HG02759 (cell line): ENCODE results near the gene BPIFB3.

Experiments used
- ATAC-seq: cut with Tn5 transposase; IDR thresholded peaks from one replicate; pipeline ENCODE4 v1.9.1; 2021; ENCODE audit warnings: mild to moderate bottlenecking, moderate library complexity; ENCODE audit not compliant: unreplicated experiment

The BPIFB3 gene

DNA sequence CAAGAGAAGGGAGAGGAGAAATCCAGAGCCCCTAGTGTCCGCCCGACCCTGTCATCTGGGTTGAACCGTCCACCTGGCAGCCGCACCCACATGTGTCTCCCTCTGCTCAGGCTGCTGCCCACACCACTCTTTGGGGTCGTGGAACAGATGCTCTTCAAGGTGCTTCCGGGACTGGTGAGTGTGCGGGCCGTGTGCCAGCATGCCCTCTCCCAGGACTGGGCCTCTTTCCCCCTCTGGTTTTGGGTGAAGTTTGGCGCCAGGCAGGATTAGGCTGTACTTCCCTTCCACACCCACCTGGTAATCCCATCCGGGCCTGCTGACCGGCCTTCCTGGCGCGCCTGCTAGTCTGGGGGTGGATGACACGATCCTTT is 7.9 kb downstream of the BPIFB3 start:
- no peak for ATAC-seq

DNA sequence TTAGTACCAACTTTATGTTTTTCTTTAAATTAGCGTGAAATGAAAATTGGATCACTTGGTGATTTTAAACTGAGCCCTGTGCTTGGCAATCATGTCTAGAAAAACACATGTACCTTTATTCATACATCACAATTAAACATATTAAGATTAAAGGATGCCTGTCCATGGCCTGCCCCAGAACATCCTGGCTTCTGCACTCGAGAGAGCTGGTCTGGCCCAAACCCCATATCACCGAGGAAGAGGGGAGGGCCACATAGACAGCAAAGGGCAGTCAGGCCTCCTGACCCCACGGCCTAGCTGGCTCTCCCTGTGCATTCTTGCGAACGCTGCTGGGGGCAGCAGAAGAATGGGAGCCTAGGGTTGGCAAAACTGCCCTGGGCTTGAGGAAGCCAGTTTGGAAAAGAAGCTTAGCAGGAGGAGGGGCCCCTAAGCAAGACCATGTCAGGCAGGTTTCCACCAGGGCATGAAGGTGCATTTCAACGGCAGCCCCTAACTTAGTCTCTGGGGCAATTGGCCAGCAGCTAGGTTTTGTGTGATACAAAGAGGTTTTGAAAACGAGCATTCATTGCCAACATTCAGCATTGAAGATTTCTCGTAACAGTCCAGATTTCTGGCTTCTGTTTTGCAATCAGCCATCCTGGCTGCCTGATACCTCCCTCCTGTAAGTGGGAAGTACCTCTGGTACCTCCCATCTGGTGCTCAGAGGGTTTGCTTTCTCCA is 8.6 kb downstream of the BPIFB3 start:
- no peak for ATAC-seq

GRCh38 chr20:33062825-33063149 is 9.1 kb downstream of the BPIFB3 start:
- no peak for ATAC-seq

- ATAC-seq, result no peak
These were observed 9.6 kb downstream of the BPIFB3 start for GRCh38 chr20:33063271-33063670.

DNA sequence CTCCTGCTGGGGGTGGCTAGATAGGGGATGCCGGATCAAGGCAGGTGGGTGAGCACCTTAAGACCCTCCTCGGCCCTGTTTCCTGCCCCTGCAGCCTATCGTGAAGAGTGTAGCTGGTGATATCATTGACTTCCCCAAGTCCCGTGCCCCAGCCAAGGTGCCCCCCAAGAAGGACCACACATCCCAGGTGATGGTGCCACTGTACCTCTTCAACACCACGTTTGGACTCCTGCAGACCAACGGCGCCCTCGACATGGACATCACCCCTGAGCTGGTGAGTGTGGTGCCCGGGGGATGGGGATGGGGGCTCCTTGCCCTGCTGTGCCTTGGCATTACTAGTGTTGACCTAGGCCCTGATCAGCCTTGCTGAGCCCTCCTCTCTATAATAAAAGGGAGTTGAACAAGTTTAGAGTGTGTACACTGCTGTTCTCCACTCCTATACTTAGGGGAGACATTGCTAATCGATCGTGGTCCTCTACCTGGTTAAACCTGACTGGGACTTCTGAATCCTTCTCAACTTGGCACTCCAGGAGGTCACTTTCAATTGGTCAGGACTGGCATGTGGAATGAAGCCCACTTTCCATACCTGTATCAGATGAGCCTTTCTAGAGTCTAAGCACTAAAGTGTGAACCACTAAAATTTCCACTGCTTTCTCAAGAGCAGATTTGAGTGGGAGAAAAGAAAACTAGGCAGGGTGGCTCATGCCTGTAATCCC is 11.0 kb downstream of the BPIFB3 start:
- ATAC-seq, result no peak

DNA sequence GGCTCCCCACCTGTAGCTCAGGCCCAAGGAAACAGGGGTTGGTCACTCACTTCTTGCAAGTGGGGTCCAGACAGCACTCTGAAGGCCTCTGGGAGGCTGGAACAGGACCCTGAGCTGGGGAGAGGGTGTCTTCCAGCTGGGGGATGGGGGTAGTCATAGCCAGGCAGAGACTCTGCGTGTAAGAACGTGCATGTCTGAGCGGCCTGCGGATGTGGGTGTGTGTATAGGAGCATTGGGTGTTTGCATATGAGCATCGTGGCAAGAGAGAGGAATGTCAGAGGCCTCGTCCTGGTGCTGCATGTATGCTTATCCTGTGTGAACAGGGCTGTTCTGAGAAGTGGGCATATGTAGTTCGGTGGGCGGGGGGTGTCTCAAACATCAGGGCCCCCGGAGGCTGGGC is 12.1 kb downstream of the BPIFB3 start:
- no peak for ATAC-seq

GRCh38 chr20:33067806-33068205 is 14.1 kb downstream of the BPIFB3 start:
- no peak for ATAC-seq

GRCh38 chr20:33068251-33068939 is 14.7 kb downstream of the BPIFB3 start:
- no peak for ATAC-seq

DNA sequence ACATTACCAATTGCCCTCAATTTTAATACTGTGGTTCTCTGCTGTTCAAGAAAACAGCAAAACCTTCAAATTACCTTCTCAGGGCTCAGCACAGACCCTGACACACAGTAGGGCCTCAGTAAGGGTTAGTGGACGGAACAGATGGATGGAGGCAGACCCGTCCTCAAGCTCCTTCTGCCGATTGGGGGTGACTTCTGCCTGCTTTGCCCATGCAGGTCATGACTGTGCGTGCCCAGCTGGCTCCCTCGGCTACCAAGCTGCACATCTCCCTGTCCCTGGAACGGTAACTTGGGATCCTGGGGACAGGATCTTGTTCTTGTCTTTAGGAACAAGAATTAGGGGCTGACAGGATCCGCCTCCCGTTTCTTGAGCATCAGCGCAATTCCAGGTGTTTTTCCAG is 16.0 kb downstream of the BPIFB3 start:
- no peak for ATAC-seq

DNA sequence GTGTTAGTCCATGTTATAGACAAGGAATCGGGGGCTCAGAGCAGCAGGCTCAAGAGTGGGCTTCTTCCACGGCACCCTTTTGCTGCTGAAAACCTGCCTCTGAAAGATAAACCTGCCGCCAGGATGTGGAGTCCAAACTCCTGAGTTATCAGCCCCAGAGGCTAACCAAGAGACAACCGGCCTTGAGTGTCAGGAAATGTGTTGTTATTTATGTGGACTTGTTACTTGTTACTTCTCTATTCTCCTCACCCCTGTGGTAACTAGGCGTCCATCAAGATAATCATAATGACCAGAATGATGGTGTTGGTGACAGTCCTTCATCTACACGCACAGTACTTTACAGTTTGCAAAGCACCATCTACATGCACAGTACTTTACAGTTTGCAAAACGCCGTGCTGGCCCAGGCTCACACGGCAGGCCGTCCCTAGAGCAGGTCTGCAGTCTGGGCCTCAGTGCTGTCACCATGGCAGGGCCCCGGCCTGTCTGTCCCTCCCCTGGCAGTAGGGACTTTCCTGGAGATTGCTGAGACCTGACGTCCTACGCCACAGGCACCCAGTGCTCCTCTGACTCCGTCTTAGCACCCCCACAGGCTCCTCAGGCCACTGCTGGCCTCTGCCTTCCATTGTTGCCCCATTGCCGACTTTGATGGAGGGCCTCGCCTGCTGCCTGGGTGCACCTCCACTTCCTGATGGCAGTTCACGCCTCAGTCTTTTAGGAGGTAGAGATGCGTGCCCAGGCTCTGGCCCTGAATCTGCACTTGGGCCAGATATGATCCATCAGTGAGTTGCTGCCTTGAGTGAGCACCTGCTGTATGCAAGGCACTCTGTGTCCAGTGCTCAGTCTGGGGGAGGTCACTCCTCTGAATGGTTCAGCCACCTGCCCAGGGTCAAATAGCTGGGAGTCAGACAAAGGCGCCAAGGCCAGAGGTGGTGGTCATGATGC is 16.7 kb downstream of the BPIFB3 start:
- ATAC-seq, result no peak

GRCh38 chr20:33071198-33071597 is 17.5 kb downstream of the BPIFB3 start:
- ATAC-seq, result no peak

DNA sequence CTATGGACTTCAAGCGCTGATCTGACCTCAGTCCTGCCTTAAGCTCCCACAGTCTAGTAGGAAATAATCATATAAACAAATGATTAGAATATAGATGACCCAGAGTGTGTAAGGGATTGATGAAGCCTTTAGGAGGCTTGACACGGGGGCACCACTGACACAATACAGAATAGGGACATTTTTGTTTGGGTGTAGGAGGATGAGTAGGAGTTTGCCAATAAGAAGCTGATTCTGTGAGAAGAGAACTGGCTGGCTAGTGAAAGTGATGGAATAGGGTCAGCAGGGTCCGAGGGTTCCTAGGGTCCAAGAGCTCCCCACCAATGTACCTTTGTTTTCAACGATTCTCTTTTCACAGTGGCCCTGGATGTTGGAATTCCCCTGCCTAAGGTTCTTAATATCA is 18.7 kb downstream of the BPIFB3 start:
- ATAC-seq, result no peak

DNA sequence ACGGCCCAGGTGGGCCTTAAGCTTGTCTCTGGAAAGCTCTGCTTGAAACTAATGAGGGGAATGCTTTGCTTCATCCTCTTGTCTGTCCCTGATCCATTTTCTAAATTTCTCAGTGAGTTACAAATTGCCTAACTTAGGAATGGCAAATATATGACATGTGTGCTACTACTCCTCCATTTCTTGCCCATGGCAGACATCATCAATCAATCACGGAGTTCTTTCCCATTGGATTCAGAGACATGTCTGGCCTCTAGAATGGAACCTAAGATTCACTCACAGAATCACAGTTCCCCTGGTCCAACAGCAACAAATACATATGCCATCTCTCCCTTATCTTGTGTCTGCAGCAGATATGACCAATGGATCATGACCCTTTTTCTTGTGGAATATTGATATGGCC is 19.1 kb downstream of the BPIFB3 start:
- ATAC-seq, result no peak

DNA sequence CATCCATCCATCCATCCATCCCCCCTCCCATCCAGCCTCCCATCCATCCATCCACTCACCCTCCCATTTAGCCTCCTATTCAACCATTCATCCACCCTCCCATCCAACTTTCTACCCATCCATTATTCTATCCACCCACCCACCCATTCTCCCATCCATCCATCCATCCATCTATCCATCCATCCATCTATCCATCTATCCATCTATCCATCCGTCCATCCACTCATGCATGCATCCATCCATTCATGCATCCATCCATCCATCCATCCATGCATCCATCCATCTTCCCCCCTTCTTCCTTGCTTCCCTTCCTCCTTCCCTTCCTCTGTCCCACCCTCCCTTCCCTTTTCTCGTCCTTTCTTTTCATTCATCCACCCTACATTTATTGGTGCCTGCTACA is 21.0 kb downstream of the BPIFB3 start:
- ATAC-seq, result no peak

GRCh38 chr20:33075281-33075680 is 21.6 kb downstream of the BPIFB3 start:
- no peak for ATAC-seq

- no peak for ATAC-seq
These were observed 23.1 kb downstream of the BPIFB3 start for GRCh38 chr20:33076662-33077372.

DNA sequence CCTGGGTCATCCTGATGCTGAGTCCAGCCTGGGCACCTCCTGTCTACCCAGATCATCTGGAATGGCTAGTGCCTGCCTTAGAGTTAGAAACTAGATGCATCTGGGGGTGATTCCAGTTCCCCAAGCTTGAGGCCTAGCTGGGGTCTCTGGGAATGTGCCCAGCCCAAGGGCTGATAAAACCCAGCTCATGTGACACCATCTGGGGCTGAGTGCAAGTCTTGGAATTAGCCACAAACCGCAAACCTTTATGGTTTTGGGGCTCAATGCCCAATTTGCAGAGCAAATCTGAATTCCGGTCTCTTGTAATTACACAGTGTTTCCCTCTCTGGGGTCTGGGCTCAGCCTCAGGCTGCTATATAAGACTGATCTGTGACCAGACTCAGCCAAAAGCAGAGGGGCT is 25.6 kb downstream of the BPIFB3 start, which contains the start of gene BPIFB4:
TSS of gene BPIFB4 (plus strand) at position 385 of the 400 bp plus-strand sequence. CDS start 1,884 bp downstream, outside the sequence.
- ATAC-seq, result no peak

- no peak for ATAC-seq
These were observed 27.9 kb downstream of the BPIFB3 start for GRCh38 chr20:33081411-33082154.

DNA sequence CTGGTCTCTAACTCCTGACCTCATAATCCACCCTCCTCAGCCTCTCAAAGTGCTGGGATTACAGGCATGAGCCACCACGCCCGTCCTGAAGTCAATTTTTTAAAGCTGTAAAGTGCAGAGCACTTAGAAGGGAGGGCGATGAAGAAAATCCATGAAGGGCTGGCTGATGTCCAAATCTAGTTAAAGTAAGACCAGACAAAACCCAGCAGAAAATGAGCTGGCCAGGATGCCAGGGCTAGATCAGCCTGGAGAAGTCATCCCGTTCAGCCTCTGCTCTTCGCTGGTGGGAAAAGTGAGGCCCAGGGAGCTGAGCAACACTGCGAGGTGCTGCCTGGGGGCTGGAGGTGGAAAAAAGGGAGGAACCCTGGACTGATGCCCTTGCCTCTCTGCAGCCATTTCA is 28.8 kb downstream of the BPIFB3 start:
- no peak for ATAC-seq
